ENCODE measurements around the gene ACIN1.

Gene ACIN1

DNA sequence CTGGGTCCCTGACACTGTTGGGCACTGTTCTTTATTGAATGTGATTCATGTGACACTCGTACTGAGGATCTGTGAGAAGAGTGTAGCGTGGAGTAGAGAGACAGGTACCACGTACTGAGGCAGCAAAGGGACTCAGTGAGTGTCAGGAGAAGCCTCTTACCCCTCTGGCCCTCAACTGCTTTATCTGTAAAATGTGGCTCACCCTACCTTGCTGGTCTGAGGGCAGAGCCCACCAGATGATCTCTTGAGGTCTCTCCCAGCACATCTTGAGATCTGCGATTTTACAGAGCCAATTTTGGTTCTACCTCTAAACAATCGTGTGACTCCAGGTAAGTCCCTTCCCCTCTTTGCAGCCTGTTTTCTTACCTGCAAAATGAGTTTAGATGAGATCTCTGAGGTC is 21.0 kb upstream of the ACIN1 start:
- no CpG with 5 or more reads among the region's 5 CpGs for WGBS, 2 donors (ENCODE audit: extremely low coverage in 2 of 2, insufficient read length in 2 of 2, insufficient replicate concordance in 1 of 2)
- Histone ChIP-seq H3K18ac (ENCODE audit: low read length) (no peak overlapping the region), H3K9me3 (replicated peaks in 1 of 2; ENCODE audit: control insufficient read depth in 2 of 2, insufficient read depth in 1 of 2, low read depth in 1 of 2, low read length in 2 of 2) (no peaks in the 10 kb centered on the region), H3K23ac (ENCODE audit: low read depth, low read length, poor library complexity) (no peak overlapping the region), H3K4me3 (ENCODE audit: low read length in 2 of 2) (no peak overlapping the region), H3K79me1 (ENCODE audit: low read depth, low read length) (no peaks in the 10 kb centered on the region), H2AK5ac (ENCODE audit: low read depth, low read length) (no peak overlapping the region), H2AFZ (ENCODE audit: low read length) (no peak overlapping the region), H3K36me3 (replicated peaks in 1 of 2; ENCODE audit: control insufficient read depth in 2 of 2, insufficient read depth in 2 of 2, low read length in 2 of 2) (no peaks in the 10 kb centered on the region), H3K27me3 (ENCODE audit: control insufficient read depth in 3 of 3, insufficient read depth in 3 of 3, low read depth in 1 of 3, low read length in 3 of 3) (peaks cover 0 to 4% (median 0%) of the 10 kb centered on the region in 3 experiments), H2BK15ac (ENCODE audit: low read length) (no peak overlapping the region), H2BK120ac (ENCODE audit: low read depth, low read length) (no peak overlapping the region), H2BK12ac (ENCODE audit: low read length) (no peak overlapping the region), H4K8ac (ENCODE audit: low read depth, low read length) (no peak overlapping the region), H3K4me2 (ENCODE audit: insufficient read depth, low read length, poor library complexity, severe bottlenecking) (no peak overlapping the region), H2BK5ac (ENCODE audit: low read length) (no peak overlapping the region), H3K4me1 (ENCODE audit: control insufficient read depth in 2 of 2, insufficient read depth in 1 of 2, low read depth in 1 of 2, low read length in 2 of 2) (peaks cover 9 to 18% of the 10 kb centered on the region in 2 donors), H3K27ac (replicated peaks; ENCODE audit: low read length) (no peak overlapping the region), H4K91ac (ENCODE audit: low read depth, low read length, poor library complexity) (no peak overlapping the region), H3K9ac (ENCODE audit: low read depth, low read length, poor library complexity) (peak overlapping the region; percentile 7), H3K4ac (ENCODE audit: low read length) (no peak overlapping the region), H3K14ac (ENCODE audit: low read length) (no peak overlapping the region)
- no peak for DNase-seq (ENCODE audit: low spot score)

DNA sequence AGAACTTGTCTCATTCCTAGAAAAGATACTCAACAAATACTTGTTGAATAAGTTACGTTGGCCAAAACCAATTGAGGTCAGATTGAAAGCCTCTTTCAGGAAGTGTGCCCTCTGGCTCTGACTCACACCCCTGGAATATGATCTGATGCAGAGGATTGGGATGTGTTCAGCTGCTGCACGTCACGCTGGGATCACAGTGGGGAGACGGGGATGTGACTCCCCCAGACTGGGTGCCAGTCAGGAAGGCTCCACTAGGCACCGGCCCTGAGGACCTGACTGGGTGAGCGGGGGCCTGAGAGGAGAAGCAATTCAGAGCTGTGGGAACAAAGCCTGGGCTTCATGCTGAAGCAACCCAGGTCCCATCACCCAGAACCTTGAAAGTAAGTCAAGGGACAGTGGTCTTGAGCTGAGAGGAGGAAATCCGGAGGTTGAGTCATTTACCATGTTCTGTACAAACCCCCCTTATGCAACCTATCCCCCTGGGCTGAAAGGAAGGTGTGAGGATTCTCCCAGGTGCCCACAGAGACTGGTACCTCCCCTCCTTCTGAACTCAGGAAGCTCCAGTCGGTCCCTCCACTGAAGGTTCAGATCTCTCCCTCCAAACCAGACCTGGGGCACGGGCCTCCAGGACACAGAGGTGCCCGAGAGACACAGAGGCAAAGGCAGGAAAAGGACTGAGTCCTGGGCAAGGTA is 20.2 kb upstream of the ACIN1 start:
- H3K79me1 ChIP-seq (ENCODE audit: low read depth, low read length) = no peaks in the 10 kb centered on the region
- no peaks in the 10 kb centered on the region for H3K9me3 ChIP-seq (replicated peaks in 1 of 2; ENCODE audit: control insufficient read depth in 2 of 2, insufficient read depth in 1 of 2, low read depth in 1 of 2, low read length in 2 of 2)
- H4K91ac ChIP-seq (ENCODE audit: low read depth, low read length, poor library complexity) = no peak overlapping the region
- DNase-seq (ENCODE audit: low spot score) = no peak
- H3K23ac ChIP-seq (ENCODE audit: low read depth, low read length, poor library complexity) = no peak overlapping the region
- H3K4me3 ChIP-seq (ENCODE audit: low read length in 2 of 2) = no peak overlapping the region
- H3K14ac ChIP-seq (ENCODE audit: low read length) = no peak overlapping the region
- no peak overlapping the region for H2AFZ ChIP-seq (ENCODE audit: low read length)
- no peak overlapping the region for H2BK5ac ChIP-seq (ENCODE audit: low read length)
- no peak overlapping the region for H3K4ac ChIP-seq (ENCODE audit: low read length)
- H4K8ac ChIP-seq (ENCODE audit: low read depth, low read length) = no peak overlapping the region
- H3K36me3 ChIP-seq (replicated peaks in 1 of 2; ENCODE audit: control insufficient read depth in 2 of 2, insufficient read depth in 2 of 2, low read length in 2 of 2) = no peaks in the 10 kb centered on the region
- no peak overlapping the region for H2BK12ac ChIP-seq (ENCODE audit: low read length)
- no peak overlapping the region for H3K27ac ChIP-seq (replicated peaks; ENCODE audit: low read length)
- WGBS, 2 donors (ENCODE audit: extremely low coverage in 2 of 2, insufficient read length in 2 of 2, insufficient replicate concordance in 1 of 2) = no CpG with 5 or more reads among the region's 10 CpGs
- H2BK15ac ChIP-seq (ENCODE audit: low read length) = no peak overlapping the region
- H3K18ac ChIP-seq (ENCODE audit: low read length) = no peak overlapping the region
- no peak overlapping the region for H2BK120ac ChIP-seq (ENCODE audit: low read depth, low read length)
- peaks cover 9 to 18% of the 10 kb centered on the region in 2 donors for H3K4me1 ChIP-seq (ENCODE audit: control insufficient read depth in 2 of 2, insufficient read depth in 1 of 2, low read depth in 1 of 2, low read length in 2 of 2)
- H2AK5ac ChIP-seq (ENCODE audit: low read depth, low read length) = no peak overlapping the region
- H3K9ac ChIP-seq (ENCODE audit: low read depth, low read length, poor library complexity) = no peak overlapping the region
- no peak overlapping the region for H3K4me2 ChIP-seq (ENCODE audit: insufficient read depth, low read length, poor library complexity, severe bottlenecking)
- peaks cover 0 to 12% (median 0%) of the 10 kb centered on the region in 3 experiments for H3K27me3 ChIP-seq (ENCODE audit: control insufficient read depth in 3 of 3, insufficient read depth in 3 of 3, low read depth in 1 of 3, low read length in 3 of 3)

DNA sequence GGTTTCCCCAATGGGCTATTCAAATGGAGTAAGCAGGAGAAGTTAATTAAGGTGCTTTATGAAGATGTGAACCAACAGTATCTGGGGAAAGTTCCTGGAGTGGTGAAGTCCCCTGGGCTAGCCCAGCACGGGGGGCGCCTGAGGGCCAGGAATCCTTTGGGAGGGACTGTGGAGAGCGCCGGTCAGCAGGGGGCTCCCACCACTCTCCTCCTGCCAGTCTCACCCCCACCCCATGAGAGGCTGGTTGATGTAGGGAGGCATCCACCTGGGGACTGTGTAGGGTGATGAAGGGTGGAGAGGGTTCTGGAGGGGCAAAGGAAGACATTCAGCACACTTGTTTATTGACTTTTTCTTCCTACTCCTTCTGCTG is 19.7 kb upstream of the ACIN1 start:
- H3K27ac ChIP-seq (replicated peaks; ENCODE audit: low read length) = no peak overlapping the region
- H2AK5ac ChIP-seq (ENCODE audit: low read depth, low read length) = no peak overlapping the region
- H2BK5ac ChIP-seq (ENCODE audit: low read length) = no peak overlapping the region
- H4K91ac ChIP-seq (ENCODE audit: low read depth, low read length, poor library complexity) = no peak overlapping the region
- H3K79me1 ChIP-seq (ENCODE audit: low read depth, low read length) = no peaks in the 10 kb centered on the region
- H3K9ac ChIP-seq (ENCODE audit: low read depth, low read length, poor library complexity) = no peak overlapping the region
- peaks cover 0 to 12% (median 0%) of the 10 kb centered on the region in 3 experiments for H3K27me3 ChIP-seq (ENCODE audit: control insufficient read depth in 3 of 3, insufficient read depth in 3 of 3, low read depth in 1 of 3, low read length in 3 of 3)
- no peak for DNase-seq (ENCODE audit: low spot score)
- H2AFZ ChIP-seq (ENCODE audit: low read length) = no peak overlapping the region
- no peak overlapping the region for H3K18ac ChIP-seq (ENCODE audit: low read length)
- no peaks in the 10 kb centered on the region for H3K36me3 ChIP-seq (replicated peaks in 1 of 2; ENCODE audit: control insufficient read depth in 2 of 2, insufficient read depth in 2 of 2, low read length in 2 of 2)
- no peak overlapping the region for H3K14ac ChIP-seq (ENCODE audit: low read length)
- H2BK12ac ChIP-seq (ENCODE audit: low read length) = no peak overlapping the region
- no peak overlapping the region for H3K4me2 ChIP-seq (ENCODE audit: insufficient read depth, low read length, poor library complexity, severe bottlenecking)
- no CpG with 5 or more reads among the region's 4 CpGs for WGBS, 2 donors (ENCODE audit: extremely low coverage in 2 of 2, insufficient read length in 2 of 2, insufficient replicate concordance in 1 of 2)
- H3K4me3 ChIP-seq (ENCODE audit: low read length in 2 of 2) = no peak overlapping the region
- no peak overlapping the region for H3K23ac ChIP-seq (ENCODE audit: low read depth, low read length, poor library complexity)
- H3K9me3 ChIP-seq (replicated peaks in 1 of 2; ENCODE audit: control insufficient read depth in 2 of 2, insufficient read depth in 1 of 2, low read depth in 1 of 2, low read length in 2 of 2) = no peaks in the 10 kb centered on the region
- no peak overlapping the region for H2BK15ac ChIP-seq (ENCODE audit: low read length)
- no peak overlapping the region for H2BK120ac ChIP-seq (ENCODE audit: low read depth, low read length)
- H4K8ac ChIP-seq (ENCODE audit: low read depth, low read length) = no peak overlapping the region
- peaks cover 9 to 14% of the 10 kb centered on the region in 2 donors for H3K4me1 ChIP-seq (ENCODE audit: control insufficient read depth in 2 of 2, insufficient read depth in 1 of 2, low read depth in 1 of 2, low read length in 2 of 2)
- H3K4ac ChIP-seq (ENCODE audit: low read length) = no peak overlapping the region

DNA sequence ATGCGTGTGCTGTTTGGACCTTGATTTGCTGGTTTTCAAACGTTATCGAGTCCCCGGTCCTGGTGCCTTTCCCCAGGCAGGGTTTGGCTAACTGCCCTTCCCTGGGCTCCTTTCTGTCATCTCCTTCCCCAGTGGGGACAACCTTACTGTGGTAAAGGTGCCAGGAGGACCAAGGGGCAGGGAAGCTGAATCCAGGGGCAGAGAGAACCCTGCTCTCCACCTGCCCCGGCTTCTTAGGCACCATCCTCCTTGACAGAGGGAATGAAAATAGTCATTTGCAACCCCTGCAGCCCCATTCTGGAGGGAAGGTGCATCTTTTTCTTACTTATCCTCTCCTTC is 19.2 kb upstream of the ACIN1 start:
- Histone ChIP-seq H3K27ac (replicated peaks; ENCODE audit: low read length) (no peak overlapping the region), H3K27me3 (ENCODE audit: control insufficient read depth in 3 of 3, insufficient read depth in 3 of 3, low read depth in 1 of 3, low read length in 3 of 3) (peaks cover 0 to 12% (median 0%) of the 10 kb centered on the region in 3 experiments), H3K14ac (ENCODE audit: low read length) (peak overlapping the region; percentile 79), H3K4me3 (ENCODE audit: low read length in 2 of 2) (no peak overlapping the region), H2BK12ac (ENCODE audit: low read length) (no peak overlapping the region), H2AK5ac (ENCODE audit: low read depth, low read length) (peak overlapping the region; percentile 56), H3K4ac (ENCODE audit: low read length) (no peak overlapping the region), H2BK15ac (ENCODE audit: low read length) (peak overlapping the region; percentile 91), H3K36me3 (replicated peaks in 1 of 2; ENCODE audit: control insufficient read depth in 2 of 2, insufficient read depth in 2 of 2, low read length in 2 of 2) (no peaks in the 10 kb centered on the region), H2BK5ac (ENCODE audit: low read length) (no peak overlapping the region), H3K4me2 (ENCODE audit: insufficient read depth, low read length, poor library complexity, severe bottlenecking) (no peak overlapping the region), H4K8ac (ENCODE audit: low read depth, low read length) (no peak overlapping the region), H3K79me1 (ENCODE audit: low read depth, low read length) (no peaks in the 10 kb centered on the region), H3K9ac (ENCODE audit: low read depth, low read length, poor library complexity) (no peak overlapping the region), H3K23ac (ENCODE audit: low read depth, low read length, poor library complexity) (no peak overlapping the region), H4K91ac (ENCODE audit: low read depth, low read length, poor library complexity) (no peak overlapping the region), H3K9me3 (replicated peaks in 1 of 2; ENCODE audit: control insufficient read depth in 2 of 2, insufficient read depth in 1 of 2, low read depth in 1 of 2, low read length in 2 of 2) (no peaks in the 10 kb centered on the region), H3K18ac (ENCODE audit: low read length) (peak overlapping the region; percentile 74), H3K4me1 (ENCODE audit: control insufficient read depth in 2 of 2, insufficient read depth in 1 of 2, low read depth in 1 of 2, low read length in 2 of 2) (peaks cover 9 to 11% of the 10 kb centered on the region in 2 donors), H2BK120ac (ENCODE audit: low read depth, low read length) (peak overlapping the region; percentile 24), H2AFZ (ENCODE audit: low read length) (peak overlapping the region; percentile 65)
- DNase-seq (ENCODE audit: low spot score) = no peak
- WGBS, 2 donors (ENCODE audit: extremely low coverage in 2 of 2, insufficient read length in 2 of 2, insufficient replicate concordance in 1 of 2) = no CpG with 5 or more reads among the region's 5 CpGs
